Esophagus (tissue), 2 donors: ENCODE results near the gene CDKN2AIPNL. TPM values are rescaled to one million over a fixed set of nuclear protein-coding genes. Genes with fewer than 3 reads are reported as not detected.

Source experiments
- H3K27ac ChIP-seq, 2 donors: one replicate each; pipeline ENCODE4 v1.5.1; 2013; ENCODE audit warnings: low read depth in 2 of 2, mild to moderate bottlenecking in 2 of 2, inconsistent platforms in 1 of 2, low read length in 1 of 2, moderate library complexity in 1 of 2
- H3K27me3 ChIP-seq, 2 donors: one replicate each; pipeline ENCODE4 v1.6.1; 2013; ENCODE audit warnings: low read length in 2 of 2, control low read depth in 1 of 2, mild to moderate bottlenecking in 1 of 2; ENCODE audit not compliant: insufficient read depth in 2 of 2, control insufficient read depth in 1 of 2
- H3K36me3 ChIP-seq, 2 donors: one replicate each; pipeline ENCODE4 v1.6.1; 2013; ENCODE audit warnings: low read length in 1 of 2; ENCODE audit not compliant: control insufficient read depth in 2 of 2, insufficient read depth in 2 of 2
- H3K4me1 ChIP-seq, 2 donors: one replicate each; pipeline ENCODE4 v1.6.1; 2013; ENCODE audit warnings: low read length in 1 of 2; ENCODE audit not compliant: control insufficient read depth in 2 of 2, insufficient read depth in 2 of 2
- H3K4me3 ChIP-seq, 2 donors: one replicate each; pipeline ENCODE4 v1.5.1; 2013; ENCODE audit warnings: low read length in 2 of 2, mild to moderate bottlenecking in 2 of 2, low read depth in 1 of 2, moderate library complexity in 1 of 2
- H3K9me3 ChIP-seq, 2 donors: one replicate each; pipeline ENCODE4 v1.6.1; 2013; ENCODE audit warnings: mild to moderate bottlenecking in 2 of 2, low read depth in 1 of 2, low read length in 1 of 2, moderate library complexity in 1 of 2; ENCODE audit not compliant: control insufficient read depth in 2 of 2, insufficient read depth in 1 of 2
- WGBS, 2 donors: extraction: QIAGEN DNeasy Blood & Tissue Kit; methylation state at CpG; one replicate each; pipeline ENCODE4 v1.1.7; 2013; 5-methylcytosine and 5-hydroxymethylcytosine counted together
- polyA plus RNA-seq, 2 donors: library from polyadenylated mRNA; stranded (reverse); fragments of 200-250 nt; gene quantifications; one replicate each; pipeline ENCODE4 v1.2.3, GENCODE V29; 2013
- donor health status: healthy with polysubstance abuse.
- donor health status: Bipolar disorder and iron deficiency.

Gene CDKN2AIPNL
- polyA plus RNA-seq, 2 donors: 13.7 to 34.6 TPM

DNA sequence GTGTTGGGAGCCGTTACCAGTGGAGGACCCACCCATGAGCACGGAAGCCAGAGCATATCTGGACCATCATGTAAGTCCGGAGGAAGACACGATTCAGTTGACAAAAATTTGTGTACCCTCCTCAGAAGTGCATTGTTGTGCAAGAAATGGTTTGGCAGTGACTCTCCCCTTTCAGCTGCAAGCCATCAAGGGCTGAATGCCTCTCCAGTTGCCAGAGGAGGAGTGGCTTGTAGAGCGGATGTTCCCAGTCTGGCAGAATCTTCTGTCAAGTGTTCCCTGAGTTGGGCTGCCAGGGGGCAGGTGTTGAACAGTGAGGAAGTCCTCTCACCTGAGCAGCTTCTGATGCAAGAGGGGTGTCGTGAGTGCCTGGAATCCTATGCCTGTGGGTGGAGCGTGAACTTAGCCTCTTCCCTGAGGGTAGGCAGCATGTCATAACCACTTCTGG is 27.6 kb upstream of the CDKN2AIPNL start:
- Histone ChIP-seq H3K36me3 (no peaks in the 10 kb centered on the region), H3K4me3 (no peak overlapping the region), H3K27me3 (no peaks in the 10 kb centered on the region), H3K27ac (peak overlapping the region; percentile 54 to 67), H3K4me1 (peaks cover 12 to 16% of the 10 kb centered on the region in 2 donors), H3K9me3 (no peaks in the 10 kb centered on the region)
- WGBS, 2 donors: 25 to 32% methylated on average over 7 of the region's 7 CpGs

GRCh38 chr5:134438721-134439123 is 27.0 kb upstream of the CDKN2AIPNL start:
- Histone ChIP-seq H3K27me3 (no peaks in the 10 kb centered on the region), H3K4me3 (no peak overlapping the region), H3K27ac (peak overlapping the region; percentile 54 to 67), H3K4me1 (peaks cover 12 to 16% of the 10 kb centered on the region in 2 donors), H3K36me3 (no peaks in the 10 kb centered on the region), H3K9me3 (no peaks in the 10 kb centered on the region)
- 83 to 88% methylated on average over 7 of the region's 7 CpGs for WGBS, 2 donors

- H3K36me3 ChIP-seq: no peaks in the 10 kb centered on the region
- WGBS, 2 donors: 67 to 71% methylated on average over 7 of the region's 7 CpGs
- no peak overlapping the region for H3K4me3 ChIP-seq
- peak overlapping the region in 1 of 2 donors; percentile 67 for H3K27ac ChIP-seq
- peaks cover 12 to 16% of the 10 kb centered on the region in 2 donors for H3K4me1 ChIP-seq
- no peaks in the 10 kb centered on the region for H3K9me3 ChIP-seq
- H3K27me3 ChIP-seq: no peaks in the 10 kb centered on the region
These were observed 26.3 kb upstream of the CDKN2AIPNL start for GRCh38 chr5:134437847-134438581.

- no peaks in the 10 kb centered on the region for H3K36me3 ChIP-seq
- no peaks in the 10 kb centered on the region for H3K27me3 ChIP-seq
- no peak overlapping the region for H3K4me3 ChIP-seq
- no peaks in the 10 kb centered on the region for H3K9me3 ChIP-seq
- peaks cover 12 to 16% of the 10 kb centered on the region in 2 donors for H3K4me1 ChIP-seq
- WGBS, 2 donors: 84 to 90% methylated on average over 4 of the region's 4 CpGs
- peak overlapping the region in 1 of 2 donors; percentile 76 for H3K27ac ChIP-seq
These were observed 25.7 kb upstream of the CDKN2AIPNL start for GRCh38 chr5:134437340-134437846.

- Histone ChIP-seq H3K27ac (peak overlapping the region; percentile 24 to 76), H3K36me3 (no peaks in the 10 kb centered on the region), H3K9me3 (no peaks in the 10 kb centered on the region), H3K27me3 (no peaks in the 10 kb centered on the region), H3K4me3 (no peak overlapping the region), H3K4me1 (peaks cover 12 to 16% of the 10 kb centered on the region in 2 donors)
- WGBS, 2 donors: 22 to 36% methylated on average over 20 of the region's 20 CpGs
These were observed 25.1 kb upstream of the CDKN2AIPNL start for GRCh38 chr5:134436523-134437339.

DNA sequence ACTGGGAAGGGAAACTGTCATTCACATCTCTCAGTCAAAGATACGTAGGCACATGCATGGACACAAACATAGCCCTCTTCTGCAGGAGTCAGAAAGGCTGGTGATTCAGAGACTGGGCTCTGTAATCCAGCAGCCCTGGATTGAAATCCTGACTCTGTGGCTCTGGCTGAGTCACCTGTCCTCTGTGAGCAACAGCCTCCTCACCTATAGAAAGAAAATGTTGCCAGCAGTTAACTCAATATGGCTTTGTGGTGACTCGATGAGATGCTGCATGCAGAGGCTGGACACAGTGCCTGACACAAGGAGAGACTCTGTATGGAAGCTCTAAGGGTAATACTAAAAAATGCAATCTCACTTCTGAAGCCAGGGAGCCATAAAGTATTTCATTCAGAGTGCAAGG is 23.9 kb upstream of the CDKN2AIPNL start:
- Histone ChIP-seq H3K9me3 (no peaks in the 10 kb centered on the region), H3K27me3 (no peaks in the 10 kb centered on the region), H3K4me1 (peaks cover 12 to 16% of the 10 kb centered on the region in 2 donors), H3K4me3 (no peak overlapping the region), H3K36me3 (no peaks in the 10 kb centered on the region), H3K27ac (no peak overlapping the region)
- WGBS, 2 donors: 54 to 59% methylated on average over 2 of the region's 2 CpGs

- Histone ChIP-seq H3K27ac (no peak overlapping the region), H3K9me3 (no peaks in the 10 kb centered on the region), H3K4me1 (peaks cover 3 to 6% of the 10 kb centered on the region in 2 donors), H3K36me3 (no peaks in the 10 kb centered on the region), H3K27me3 (no peaks in the 10 kb centered on the region), H3K4me3 (no peak overlapping the region)
- 70 to 79% methylated on average over 14 of the region's 14 CpGs for WGBS, 2 donors
These were observed 21.1 kb upstream of the CDKN2AIPNL start for GRCh38 chr5:134432677-134433359.

GRCh38 chr5:134432174-134432573 is 20.5 kb upstream of the CDKN2AIPNL start:
- peaks cover 0 to 2% of the 10 kb centered on the region in 2 donors for H3K4me1 ChIP-seq
- H3K9me3 ChIP-seq: no peaks in the 10 kb centered on the region
- no peaks in the 10 kb centered on the region for H3K36me3 ChIP-seq
- H3K27me3 ChIP-seq: no peaks in the 10 kb centered on the region
- H3K4me3 ChIP-seq: no peak overlapping the region
- WGBS, 2 donors: 79 to 87% methylated on average over 4 of the region's 4 CpGs
- H3K27ac ChIP-seq: no peak overlapping the region

DNA sequence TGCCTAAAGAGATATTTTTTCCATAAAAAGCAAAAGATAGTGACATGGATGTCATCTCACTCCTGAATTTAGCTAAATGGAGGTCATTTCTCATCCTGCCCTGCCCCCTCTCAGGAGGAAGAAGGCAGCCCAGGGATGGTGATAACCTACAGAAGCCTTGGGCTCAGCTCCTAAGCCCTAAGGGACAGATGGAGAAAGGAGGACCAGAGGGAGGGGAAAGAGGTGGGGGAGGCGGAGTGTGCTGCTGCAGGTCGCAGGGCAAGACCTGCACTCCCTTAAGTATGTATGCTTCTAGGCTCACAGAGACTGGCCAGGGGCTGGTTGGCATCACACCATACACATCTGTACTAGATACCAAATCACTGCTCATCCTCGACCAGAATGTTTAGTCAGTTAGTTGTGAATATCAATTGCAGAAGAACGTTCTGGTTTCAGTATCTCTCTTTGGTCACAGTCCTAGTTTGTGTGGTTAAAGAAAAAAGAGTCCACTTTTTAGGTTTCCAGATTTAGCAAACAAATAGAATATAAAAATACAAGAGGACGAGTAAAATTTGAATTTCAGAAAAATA is 18.4 kb upstream of the CDKN2AIPNL start:
- H3K27ac ChIP-seq: no peak overlapping the region
- no peaks in the 10 kb centered on the region for H3K36me3 ChIP-seq
- no peaks in the 10 kb centered on the region for H3K9me3 ChIP-seq
- no peaks in the 10 kb centered on the region for H3K4me1 ChIP-seq
- H3K4me3 ChIP-seq: no peak overlapping the region
- H3K27me3 ChIP-seq: no peaks in the 10 kb centered on the region
- 62 to 63% methylated on average over 5 of the region's 5 CpGs for WGBS, 2 donors
